Panc1 (cell line): ENCODE results near the gene UNCX. TPM values are rescaled to one million over a fixed set of nuclear protein-coding genes. Genes with fewer than 3 reads are reported as not detected.

Experiments used
- ATAC-seq: fragments of 200-7000 bp; cut with Tn5 transposase; 2 replicates; pipeline ENCODE4 v1.9.1; 2020; ENCODE audit warnings: mild to moderate bottlenecking, moderate library complexity
- BruUV-seq: library from RNA; stranded (reverse); fragments of 400-500 nt; replicated peaks from 2 replicates; lab custom pipeline; 2021; lab: Mats Ljungman, UMichigan
- CTCF ChIA-PET: fragments of 300-600 bp; sonication (Branson Sonifier 250); formaldehyde crosslinking; loops from one replicate; lab custom pipeline; 2022; ENCODE audit warnings: antibody characterized with exemption; lab: Charles Lee
- POLR2A ChIA-PET: fragments of 300-600 bp; sonication (Branson Sonifier 250); formaldehyde crosslinking; loops from one replicate; lab custom pipeline; 2022; ENCODE audit warnings: antibody characterized with exemption; lab: Charles Lee
- DNase-seq: peaks from one replicate; pipeline ENCODE4 v3.0.0-alpha.2; 2010; ENCODE audit warnings: low read depth, low spot score
- H3K27ac ChIP-seq: 2 replicates; pipeline ENCODE4 v1.5.1; 2011; ENCODE audit warnings: mild to moderate bottlenecking, low read length, inconsistent platforms
- H3K27me3 ChIP-seq: fragments of 200-500 bp; sonication (Bioruptor generic); 2 replicates; pipeline ENCODE4 v1.6.0; 2014; ENCODE audit warnings: low read length, inconsistent platforms; ENCODE audit not compliant: control insufficient read depth, insufficient read depth
- H3K36me3 ChIP-seq: fragments of 200-500 bp; sonication (Bioruptor generic); 2 replicates; pipeline ENCODE4 v1.5.1; 2014; ENCODE audit warnings: inconsistent platforms, mild to moderate bottlenecking, low read length, moderate library complexity; ENCODE audit not compliant: control insufficient read depth, insufficient read depth
- H3K4me1 ChIP-seq: 2 replicates; pipeline ENCODE4 v1.5.1; 2011; ENCODE audit warnings: inconsistent platforms, mild to moderate bottlenecking, low read length, moderate library complexity; ENCODE audit not compliant: control insufficient read depth, insufficient read depth
- H3K4me3 ChIP-seq, 2 experiments: 2 replicates each; pipeline ENCODE4 v1.5.1; 2011 to 2012; ENCODE audit warnings: low read depth in 2 of 2, low read length in 2 of 2, mild to moderate bottlenecking in 2 of 2, inconsistent platforms in 1 of 2, moderate library complexity in 1 of 2
- H3K9me3 ChIP-seq: fragments of 200-500 bp; sonication (Bioruptor generic); 2 replicates; pipeline ENCODE4 v1.5.1; 2014; ENCODE audit warnings: low read depth, mild to moderate bottlenecking, inconsistent platforms, low read length, moderate library complexity; ENCODE audit not compliant: control insufficient read depth, insufficient read depth
- POLR2AphosphoS5 ChIP-seq: IDR thresholded peaks from 2 replicates; pipeline ENCODE4 v1.6.1; 2012; ENCODE audit warnings: mild to moderate bottlenecking, low read depth, low read length, moderate library complexity
- SIN3A ChIP-seq: IDR thresholded peaks from 2 replicates; pipeline ENCODE4 v1.6.1; 2012; ENCODE audit warnings: low read depth, mild to moderate bottlenecking, low read length, moderate library complexity, borderline replicate concordance; ENCODE audit not compliant: insufficient read depth
- TCF7L2 ChIP-seq: IDR thresholded peaks from 2 replicates; pipeline ENCODE4 v1.6.1; 2011; ENCODE audit warnings: mild to moderate bottlenecking, low read depth, low read length, inconsistent platforms
- in situ Hi-C: cut with HindIII; loops from 2 replicates; pipeline ENCODE4 v1.10.0; 2016; ENCODE audit warnings: low sequenced_read_pairs, low pct_unique_long_range_greater_than_20kb
- intact Hi-C: fragments of 100-400 bp; cut with micrococcal nuclease; formaldehyde crosslinking; loops from one replicate; pipeline ENCODE4 v1.10.0; 2022; ENCODE audit not compliant: unreplicated experiment
- total RNA-seq: library from RNA; stranded (reverse); gene quantifications from one replicate; pipeline ENCODE4 v1.2.1, GENCODE V29; 2021; ENCODE audit not compliant: unreplicated experiment
- TF ChIP-seq, protein P1 (sequence below), 2 experiments: IDR thresholded peaks; 2 replicates each; pipeline ENCODE4 v1.6.1; 2011 to 2012; ENCODE audit warnings: low read depth in 2 of 2, control low read depth in 1 of 2, low read length in 1 of 2, mild to moderate bottlenecking in 1 of 2, moderate library complexity in 1 of 2; ENCODE audit not compliant: insufficient read depth in 1 of 2
- TF ChIP-seq, protein P2 (sequence below): fragments of 450-650 bp; IDR thresholded peaks from 2 replicates; pipeline ENCODE4 v1.5.1; 2017; ENCODE audit warnings: mild to moderate bottlenecking

UNCX gene
- total RNA-seq, 1 experiment from 2014 or later, result not detected

DNA sequence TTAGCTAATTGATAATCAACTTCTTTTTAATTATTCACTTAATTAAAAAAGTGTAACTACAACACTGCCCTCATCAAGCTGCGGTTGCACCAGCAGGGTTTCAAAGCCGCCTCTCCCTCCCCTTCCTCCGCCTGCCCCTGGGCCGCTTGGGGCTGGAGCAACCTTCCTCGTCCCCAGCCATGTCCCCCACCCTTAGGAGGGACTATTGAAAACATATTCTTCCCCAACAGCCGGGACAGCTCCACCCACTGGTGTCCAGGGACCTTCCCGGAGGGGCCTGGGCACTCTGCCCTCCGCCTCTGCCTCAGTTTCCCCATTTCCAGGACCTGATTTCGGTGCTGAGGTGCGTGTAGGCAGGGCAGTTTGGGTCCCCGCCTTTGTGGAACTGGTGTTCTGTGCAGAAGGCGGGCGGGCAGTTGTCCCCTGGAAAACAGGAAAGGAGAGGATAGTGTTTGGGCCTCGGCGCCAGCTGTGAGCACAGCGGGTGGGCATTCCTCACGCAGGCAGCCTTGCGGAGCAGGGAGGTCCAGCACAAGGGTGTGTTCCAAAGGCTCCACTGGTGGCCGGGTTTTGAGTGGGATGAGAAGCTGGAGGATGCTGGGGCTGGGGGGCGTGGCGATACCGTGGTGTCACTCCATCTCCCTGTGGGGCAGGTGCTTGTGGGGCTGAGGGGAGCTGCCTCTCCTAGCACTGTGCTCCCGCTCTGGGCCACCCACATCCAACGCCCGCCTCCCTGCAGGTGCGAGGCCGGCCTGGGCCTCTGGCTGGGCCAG lies 15.7 kb downstream of the UNCX start:
- no peaks in the 10 kb centered on the region for H3K36me3 ChIP-seq
- CTCF ChIA-PET, result no interaction called here
- peaks cover 8% of the 10 kb centered on the region for H3K4me1 ChIP-seq
- TF ChIP-seq, protein P1, sequence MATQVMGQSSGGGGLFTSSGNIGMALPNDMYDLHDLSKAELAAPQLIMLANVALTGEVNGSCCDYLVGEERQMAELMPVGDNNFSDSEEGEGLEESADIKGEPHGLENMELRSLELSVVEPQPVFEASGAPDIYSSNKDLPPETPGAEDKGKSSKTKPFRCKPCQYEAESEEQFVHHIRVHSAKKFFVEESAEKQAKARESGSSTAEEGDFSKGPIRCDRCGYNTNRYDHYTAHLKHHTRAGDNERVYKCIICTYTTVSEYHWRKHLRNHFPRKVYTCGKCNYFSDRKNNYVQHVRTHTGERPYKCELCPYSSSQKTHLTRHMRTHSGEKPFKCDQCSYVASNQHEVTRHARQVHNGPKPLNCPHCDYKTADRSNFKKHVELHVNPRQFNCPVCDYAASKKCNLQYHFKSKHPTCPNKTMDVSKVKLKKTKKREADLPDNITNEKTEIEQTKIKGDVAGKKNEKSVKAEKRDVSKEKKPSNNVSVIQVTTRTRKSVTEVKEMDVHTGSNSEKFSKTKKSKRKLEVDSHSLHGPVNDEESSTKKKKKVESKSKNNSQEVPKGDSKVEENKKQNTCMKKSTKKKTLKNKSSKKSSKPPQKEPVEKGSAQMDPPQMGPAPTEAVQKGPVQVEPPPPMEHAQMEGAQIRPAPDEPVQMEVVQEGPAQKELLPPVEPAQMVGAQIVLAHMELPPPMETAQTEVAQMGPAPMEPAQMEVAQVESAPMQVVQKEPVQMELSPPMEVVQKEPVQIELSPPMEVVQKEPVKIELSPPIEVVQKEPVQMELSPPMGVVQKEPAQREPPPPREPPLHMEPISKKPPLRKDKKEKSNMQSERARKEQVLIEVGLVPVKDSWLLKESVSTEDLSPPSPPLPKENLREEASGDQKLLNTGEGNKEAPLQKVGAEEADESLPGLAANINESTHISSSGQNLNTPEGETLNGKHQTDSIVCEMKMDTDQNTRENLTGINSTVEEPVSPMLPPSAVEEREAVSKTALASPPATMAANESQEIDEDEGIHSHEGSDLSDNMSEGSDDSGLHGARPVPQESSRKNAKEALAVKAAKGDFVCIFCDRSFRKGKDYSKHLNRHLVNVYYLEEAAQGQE (IDR thresholded peaks at IDR 0.05; ENCODE audit: insufficient read depth in 1 of 2, low read depth in 2 of 2, low read length in 1 of 2), result no peak
- TF ChIP-seq POLR2AphosphoS5 (no peak), SIN3A (no peak)
- TF ChIP-seq, protein P2, sequence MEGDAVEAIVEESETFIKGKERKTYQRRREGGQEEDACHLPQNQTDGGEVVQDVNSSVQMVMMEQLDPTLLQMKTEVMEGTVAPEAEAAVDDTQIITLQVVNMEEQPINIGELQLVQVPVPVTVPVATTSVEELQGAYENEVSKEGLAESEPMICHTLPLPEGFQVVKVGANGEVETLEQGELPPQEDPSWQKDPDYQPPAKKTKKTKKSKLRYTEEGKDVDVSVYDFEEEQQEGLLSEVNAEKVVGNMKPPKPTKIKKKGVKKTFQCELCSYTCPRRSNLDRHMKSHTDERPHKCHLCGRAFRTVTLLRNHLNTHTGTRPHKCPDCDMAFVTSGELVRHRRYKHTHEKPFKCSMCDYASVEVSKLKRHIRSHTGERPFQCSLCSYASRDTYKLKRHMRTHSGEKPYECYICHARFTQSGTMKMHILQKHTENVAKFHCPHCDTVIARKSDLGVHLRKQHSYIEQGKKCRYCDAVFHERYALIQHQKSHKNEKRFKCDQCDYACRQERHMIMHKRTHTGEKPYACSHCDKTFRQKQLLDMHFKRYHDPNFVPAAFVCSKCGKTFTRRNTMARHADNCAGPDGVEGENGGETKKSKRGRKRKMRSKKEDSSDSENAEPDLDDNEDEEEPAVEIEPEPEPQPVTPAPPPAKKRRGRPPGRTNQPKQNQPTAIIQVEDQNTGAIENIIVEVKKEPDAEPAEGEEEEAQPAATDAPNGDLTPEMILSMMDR, result no peak
- POLR2A ChIA-PET, result no interaction called here
- no TSS peak for BruUV-seq
- intact Hi-C loops (no loop called here), in situ Hi-C loops (no loop called here)
- no peak overlapping the region for H3K27ac ChIP-seq
- ATAC-seq, result peak; percentile 68
- no peaks in the 10 kb centered on the region for H3K9me3 ChIP-seq
- H3K27me3 ChIP-seq, result no peaks in the 10 kb centered on the region
- no peak for DNase-seq
- no peak overlapping the region for H3K4me3 ChIP-seq

DNA sequence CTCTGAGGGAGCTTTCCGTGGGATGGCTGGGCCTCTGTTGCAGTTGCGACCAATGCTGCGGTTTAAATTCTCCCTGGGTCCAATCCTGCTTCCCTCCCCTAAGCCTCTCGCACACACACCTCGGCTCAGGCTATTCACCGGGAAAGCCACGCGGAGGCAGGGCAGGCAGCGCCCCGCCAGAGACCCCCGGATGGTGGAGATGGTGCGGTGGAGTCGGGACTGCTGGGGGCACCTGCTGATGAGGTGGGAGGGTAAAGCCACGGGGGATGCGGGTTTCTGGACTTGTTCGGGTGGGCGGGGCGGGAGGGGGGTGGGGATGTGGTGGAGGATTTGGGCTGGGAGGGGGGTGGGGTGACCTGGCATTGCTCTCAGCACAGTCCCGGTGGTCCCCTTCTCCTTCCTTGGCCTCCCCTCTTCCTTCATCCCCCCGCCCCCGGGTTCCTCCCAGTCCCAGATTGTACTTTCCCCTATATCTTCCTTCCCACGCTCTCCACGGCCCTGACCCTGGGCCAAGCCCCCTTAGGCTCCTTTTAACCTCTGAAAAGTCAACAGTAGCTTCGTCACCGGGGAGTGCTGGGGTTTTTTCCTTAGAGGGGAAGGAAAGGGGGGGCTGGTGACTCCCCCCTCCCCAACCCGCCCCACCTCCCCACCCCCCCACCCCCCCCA lies 16.4 kb downstream of the UNCX start:
- H3K4me3 ChIP-seq, result no peak overlapping the region
- BruUV-seq, result no TSS peak
- intact Hi-C loops, result no loop called here
- ChIA-PET CTCF (interaction anchor here (0.5 kb wide), 1 partner anchor 14 kb away, joined by 3 read pairs; no protein-coding TSS in a partner anchor), POLR2A (no interaction called here)
- no peaks in the 10 kb centered on the region for H3K9me3 ChIP-seq
- peaks cover 10% of the 10 kb centered on the region for H3K4me1 ChIP-seq
- ATAC-seq (no peak), DNase-seq (no peak)
- TF ChIP-seq TCF7L2 (no peak), POLR2AphosphoS5 (no peak), SIN3A (no peak)
- TF ChIP-seq, protein P1 (IDR thresholded peaks at IDR 0.05; ENCODE audit: insufficient read depth in 1 of 2, low read depth in 2 of 2, low read length in 1 of 2), result no peak
- TF ChIP-seq, protein P2, result no peak
- in situ Hi-C loops, result no loop called here
- no peaks in the 10 kb centered on the region for H3K36me3 ChIP-seq
- H3K27ac ChIP-seq, result no peak overlapping the region
- no peaks in the 10 kb centered on the region for H3K27me3 ChIP-seq
